ENCODE results near the gene RNU2-63P. TPM values are rescaled to one million over a fixed set of nuclear protein-coding genes. Genes with fewer than 3 reads are reported as not detected.
"Not testable (repeated sequence)": the region's sequence is repeated elsewhere in the genome, so short reads cannot be mapped to it uniquely, and the experiment has no call there.

The RNU2-63P gene
- total and polyA plus RNA-seq, 7 donors = not detected

DNA sequence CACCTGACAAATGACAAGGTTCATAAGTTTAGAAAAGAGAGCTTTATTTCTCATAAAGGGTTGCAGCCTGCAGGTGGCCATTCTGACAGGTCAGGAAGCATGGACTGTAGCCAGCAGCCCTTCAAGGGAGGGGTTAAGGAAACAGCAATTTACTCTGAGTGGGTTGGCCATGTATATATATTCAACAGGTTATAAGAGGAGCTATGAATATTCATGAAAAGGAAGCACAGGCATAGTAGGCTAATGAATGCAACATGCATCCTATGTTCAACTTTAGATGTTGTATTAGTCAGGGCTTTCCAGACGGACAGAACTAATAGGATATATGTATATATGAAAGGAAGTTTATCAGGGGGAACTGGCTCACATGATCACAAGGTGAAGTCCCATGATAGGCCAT lies 20.6 kb downstream of the RNU2-63P start:
- H3K27me3 ChIP-seq = no peaks in the 10 kb centered on the region
- no peaks in the 10 kb centered on the region for H3K4me1 ChIP-seq
- no peak for DNase-seq
- no peak overlapping the region for H3K4me3 ChIP-seq
- no peaks in the 10 kb centered on the region for H3K36me3 ChIP-seq
- H3K27ac ChIP-seq = no peak overlapping the region
- H3K9me3 ChIP-seq = no peaks in the 10 kb centered on the region
- WGBS, 2 donors = 70 to 79% methylated on average over 1 of the region's 1 CpG
- TF ChIP-seq, protein P1, sequence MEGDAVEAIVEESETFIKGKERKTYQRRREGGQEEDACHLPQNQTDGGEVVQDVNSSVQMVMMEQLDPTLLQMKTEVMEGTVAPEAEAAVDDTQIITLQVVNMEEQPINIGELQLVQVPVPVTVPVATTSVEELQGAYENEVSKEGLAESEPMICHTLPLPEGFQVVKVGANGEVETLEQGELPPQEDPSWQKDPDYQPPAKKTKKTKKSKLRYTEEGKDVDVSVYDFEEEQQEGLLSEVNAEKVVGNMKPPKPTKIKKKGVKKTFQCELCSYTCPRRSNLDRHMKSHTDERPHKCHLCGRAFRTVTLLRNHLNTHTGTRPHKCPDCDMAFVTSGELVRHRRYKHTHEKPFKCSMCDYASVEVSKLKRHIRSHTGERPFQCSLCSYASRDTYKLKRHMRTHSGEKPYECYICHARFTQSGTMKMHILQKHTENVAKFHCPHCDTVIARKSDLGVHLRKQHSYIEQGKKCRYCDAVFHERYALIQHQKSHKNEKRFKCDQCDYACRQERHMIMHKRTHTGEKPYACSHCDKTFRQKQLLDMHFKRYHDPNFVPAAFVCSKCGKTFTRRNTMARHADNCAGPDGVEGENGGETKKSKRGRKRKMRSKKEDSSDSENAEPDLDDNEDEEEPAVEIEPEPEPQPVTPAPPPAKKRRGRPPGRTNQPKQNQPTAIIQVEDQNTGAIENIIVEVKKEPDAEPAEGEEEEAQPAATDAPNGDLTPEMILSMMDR (IDR thresholded peaks at IDR 0.05) = no peak
- TF ChIP-seq POLR2AphosphoS5 (IDR thresholded peaks at IDR 0.05) (no peak), EP300 (IDR thresholded peaks at IDR 0.05) (no peak), POLR2A (IDR thresholded peaks at IDR 0.05) (no peak)
- intact Hi-C loops (cut with DNase I) = no loop called here

DNA sequence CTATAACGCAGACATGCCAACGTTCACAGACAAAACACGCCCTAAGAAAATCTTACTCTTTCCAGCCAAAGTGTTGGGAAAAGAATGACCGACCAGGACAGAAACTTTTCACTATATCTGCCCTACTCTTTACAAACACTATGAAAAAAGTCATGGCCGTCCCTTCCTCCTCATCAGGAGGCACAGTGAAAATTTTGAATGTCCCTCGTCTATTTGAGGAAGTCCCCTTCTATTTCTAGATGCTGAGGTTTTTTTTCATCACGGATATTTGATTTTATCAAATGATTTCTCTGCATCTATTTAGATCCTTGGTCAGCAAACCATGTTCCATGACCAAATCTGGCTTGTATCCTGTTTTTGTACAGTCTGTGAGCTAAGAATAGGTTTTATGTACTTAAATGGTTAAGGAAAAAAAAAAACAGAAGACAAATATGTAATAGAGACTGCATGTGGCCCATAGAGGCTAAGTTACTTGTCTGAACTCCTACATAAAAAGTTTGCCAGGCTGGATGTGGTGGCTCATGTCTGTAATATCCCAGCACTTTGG lies 22.0 kb downstream of the RNU2-63P start:
- intact Hi-C loops (cut with DNase I); DNase-seq; H3K4me3 ChIP-seq; H3K36me3 ChIP-seq; H3K27me3 ChIP-seq; H3K27ac ChIP-seq; H3K9me3 ChIP-seq; H3K4me1 ChIP-seq: not testable (repeated sequence)
- WGBS, 2 donors = 66 to 81% methylated on average over 7 of the region's 7 CpGs

DNA sequence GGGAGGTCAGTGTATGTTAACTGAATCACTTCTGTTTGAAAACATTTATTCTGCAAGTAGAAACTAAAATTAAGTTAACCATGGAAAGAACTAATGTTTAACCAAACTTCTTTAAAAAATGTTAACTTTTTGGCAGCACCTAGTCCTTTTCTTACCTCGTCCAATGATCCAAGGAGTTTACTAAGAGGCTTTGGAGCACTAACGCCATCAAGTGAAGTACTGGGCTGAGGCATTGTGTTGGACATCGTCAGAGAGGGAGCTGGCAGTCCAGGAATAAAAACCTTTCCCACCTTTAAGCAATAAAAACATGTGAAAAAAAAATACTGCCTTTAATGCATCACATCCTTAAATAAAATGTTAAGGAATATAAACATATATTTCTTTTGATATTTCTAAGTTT lies 23.8 kb downstream of the RNU2-63P start:
- not testable (repeated sequence) for H3K36me3 ChIP-seq, H3K27ac ChIP-seq
- 7 to 25% methylated on average over 2 of the region's 3 CpGs for WGBS, 2 donors

DNA sequence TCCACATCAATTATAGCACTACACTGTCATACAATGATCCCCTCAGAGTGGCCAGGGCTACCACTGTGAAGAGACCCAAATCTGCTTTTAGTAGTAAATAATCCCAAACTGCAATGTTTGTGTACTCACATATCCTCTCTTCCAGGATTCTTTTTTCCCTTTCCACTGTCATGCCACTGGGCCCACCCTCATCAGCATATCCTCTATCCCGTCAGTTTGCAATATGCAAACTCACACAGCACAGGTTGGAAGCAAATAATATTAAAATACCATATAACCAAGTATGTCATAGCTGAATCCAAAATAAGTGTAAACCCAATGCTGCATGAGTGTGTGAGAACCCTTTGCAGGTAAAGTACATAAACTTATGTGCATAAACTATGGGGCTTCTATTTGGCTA lies 28.9 kb downstream of the RNU2-63P start:
- intact Hi-C loops (cut with DNase I); H3K4me1 ChIP-seq: not testable (repeated sequence)

More for the DNA sequence above, 23.8 kb downstream of the RNU2-63P start:
- DNase-seq; H3K4me1 ChIP-seq; H3K27me3 ChIP-seq; H3K4me3 ChIP-seq; H3K9me3 ChIP-seq; intact Hi-C loops (cut with DNase I): not testable (repeated sequence)

DNA sequence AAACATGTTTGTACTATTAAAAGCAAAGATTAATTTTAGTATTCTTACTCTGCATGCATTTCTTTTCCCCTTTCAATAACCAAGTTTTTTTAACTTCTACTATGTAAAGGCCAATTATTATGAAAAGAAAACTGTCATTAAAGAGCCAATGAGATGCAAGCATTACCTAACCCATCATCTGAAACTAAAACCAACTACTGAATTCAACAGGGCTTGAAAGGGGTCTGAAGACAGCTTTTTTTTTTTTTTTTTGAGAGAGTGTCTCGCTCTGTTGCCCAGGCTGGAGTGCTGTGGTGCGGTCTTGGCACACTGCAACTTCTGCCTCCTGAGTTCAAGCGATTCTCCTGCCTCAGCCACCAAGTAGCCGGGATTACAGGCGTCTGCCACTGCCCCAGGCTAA lies 30.4 kb downstream of the RNU2-63P start:
- 68 to 81% methylated on average over 5 of the region's 5 CpGs for WGBS, 2 donors
- DNase-seq; intact Hi-C loops (cut with DNase I); H3K36me3 ChIP-seq; H3K4me3 ChIP-seq; H3K4me1 ChIP-seq; H3K9me3 ChIP-seq; H3K27me3 ChIP-seq; H3K27ac ChIP-seq: not testable (repeated sequence)

More for the DNA sequence above, 28.9 kb downstream of the RNU2-63P start:
- not testable (repeated sequence) for H3K27me3 ChIP-seq, H3K27ac ChIP-seq, H3K4me3 ChIP-seq, DNase-seq, H3K36me3 ChIP-seq, H3K9me3 ChIP-seq
- WGBS, 2 donors = no CpG with 5 or more reads among the region's 1 CpG

DNA sequence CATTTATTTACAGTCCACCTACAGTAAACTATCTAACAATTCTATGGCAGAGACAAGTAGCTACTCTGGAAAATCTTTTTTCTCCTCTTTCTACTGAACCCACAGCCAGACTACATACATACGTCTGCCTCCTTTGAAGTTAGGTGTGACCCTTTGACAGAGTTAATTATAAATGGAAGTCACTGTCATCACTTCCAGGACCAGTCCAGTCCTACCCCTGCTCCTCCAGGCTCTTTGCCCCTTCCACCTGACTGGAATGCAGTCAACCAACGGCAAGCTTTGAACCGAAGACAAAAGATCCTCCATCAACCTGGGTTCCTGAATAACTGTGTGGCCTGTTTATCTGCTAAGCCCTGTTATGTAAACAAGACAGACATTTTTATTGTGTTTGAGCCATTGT lies 35.2 kb downstream of the RNU2-63P start:
- intact Hi-C loops (cut with DNase I); H3K4me1 ChIP-seq; H3K27ac ChIP-seq; H3K36me3 ChIP-seq; H3K27me3 ChIP-seq; H3K4me3 ChIP-seq; H3K9me3 ChIP-seq; DNase-seq: not testable (repeated sequence)
- WGBS, 2 donors = no CpG with 5 or more reads among the region's 3 CpGs

DNA sequence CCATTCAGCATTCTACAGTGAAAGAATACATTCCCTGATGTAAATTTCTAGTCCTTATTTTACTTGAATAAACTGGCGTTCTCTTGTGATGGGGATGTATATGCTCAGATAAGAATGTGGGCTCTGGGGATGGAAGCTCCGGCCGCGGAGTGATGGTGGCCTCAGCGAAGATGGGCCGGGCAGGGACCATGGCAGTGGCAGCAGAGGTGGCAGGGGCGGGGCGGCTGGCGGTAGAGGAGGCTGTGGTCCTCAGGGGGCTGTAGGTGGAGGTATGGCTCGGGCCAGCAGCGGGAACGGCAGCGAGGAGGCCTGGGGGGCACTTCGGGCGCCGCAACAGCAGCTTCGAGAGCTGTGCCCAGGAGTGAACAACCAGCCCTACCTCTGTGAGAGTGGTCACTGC lies 44.0 kb downstream of the RNU2-63P start:
- WGBS, 2 donors = 83 to 96% methylated on average over 4 of the region's 17 CpGs
- H3K27me3 ChIP-seq; H3K27ac ChIP-seq; intact Hi-C loops (cut with DNase I); H3K9me3 ChIP-seq; H3K36me3 ChIP-seq; H3K4me1 ChIP-seq; H3K4me3 ChIP-seq; DNase-seq: not testable (repeated sequence)

Small RNAs within 50 kb of the gene (small RNA-seq; reads per million reads assigned to genes)
- gene RNU2-63P = 0 to 0.06 (median 0) reads per million in 3 donors

Other genes starting within 250 kb of the RNU2-63P start
- 1 to 10 TPM; 1.2 to 7.2 (median 2.1) TPM for gene RGPD2, start 190.8 kb downstream of the RNU2-63P start, total RNA-seq
- gene RGPD2, start 190.8 kb downstream of the RNU2-63P start, polyA plus RNA-seq = 1 to 10 TPM in 2 of 3 donors, not detected in 1; 1.8 to 2.0 TPM
- 10 to 100 TPM; 27.7 to 48.2 (median 38.4) TPM for gene KRCC1, start 39.2 kb upstream of the RNU2-63P start, total RNA-seq
- gene KRCC1, start 39.2 kb upstream of the RNU2-63P start, polyA plus RNA-seq = 100 to 1,000 TPM in 1 of 3 donors, 10 to 100 TPM in 2; 42.1 to 129 (median 79.9) TPM
- 10 to 100 TPM in 3 of 4 donors, 1 to 10 TPM in 1; 8.6 to 45.7 (median 32.8) TPM for gene SMYD1, start 51.3 kb upstream of the RNU2-63P start, total RNA-seq
- 1 to 10 TPM in 1 of 3 donors, under 1 TPM in 1, not detected in 1; under 0.01 to 1.1 TPM for gene SMYD1, start 51.3 kb upstream of the RNU2-63P start, polyA plus RNA-seq
- 1 to 10 TPM in 1 of 4 donors, not detected in 3; 5.4 TPM for gene FABP1, start 111.5 kb upstream of the RNU2-63P start, total RNA-seq
- over 10,000 TPM in 1 of 3 donors, 1,000 to 10,000 TPM in 2; 7,344 to 26,931 (median 8,536) TPM for gene FABP1, start 111.5 kb upstream of the RNU2-63P start, polyA plus RNA-seq
- 10 to 100 TPM in 3 of 4 donors, 1 to 10 TPM in 1; 2.5 to 32.4 (median 28.5) TPM for gene THNSL2, start 153.8 kb upstream of the RNU2-63P start, total RNA-seq
- gene THNSL2, start 153.8 kb upstream of the RNU2-63P start, polyA plus RNA-seq = 10 to 100 TPM in 2 of 3 donors, 1 to 10 TPM in 1; 9.9 to 23.4 (median 16.6) TPM